ENCODE results near the gene PMP22. TPM values are rescaled to one million over a fixed set of nuclear protein-coding genes. Genes with fewer than 3 reads are reported as not detected.

The PMP22 gene
- polyA plus RNA-seq, 1 donor (not counting 4 experiments of a cell fraction or from before 2014, with no cell fraction given) = 7.9 TPM

DNA sequence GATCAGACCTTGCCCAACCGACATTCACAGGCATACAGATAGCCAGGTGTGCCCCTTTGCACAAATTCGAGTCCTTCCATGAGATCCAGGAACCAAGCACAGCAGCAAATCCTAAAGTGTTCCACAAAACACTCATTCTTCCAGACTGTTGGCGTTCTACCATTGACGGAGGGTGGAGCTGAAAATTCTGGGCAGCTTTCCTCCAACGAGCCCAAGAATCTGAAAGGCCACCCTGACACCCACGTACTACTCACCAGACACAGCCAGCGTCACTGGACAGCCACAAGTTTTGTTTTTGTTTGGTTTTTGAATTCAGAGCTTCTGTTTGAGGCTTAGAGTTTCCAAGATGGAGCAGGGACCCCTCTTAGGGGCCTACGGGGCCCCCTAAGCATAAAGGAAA, 83.8 kb downstream of the PMP22 start:
- no peak overlapping the region for H2AFZ ChIP-seq (ENCODE audit: control insufficient read depth, low read length)
- H3K79me2 ChIP-seq (ENCODE audit: control insufficient read depth, insufficient read depth, low read length) = no peaks in the 10 kb centered on the region
- H3K9ac ChIP-seq (ENCODE audit: control insufficient read depth, extremely low read depth, insufficient read depth, low read length) = no peak overlapping the region
- H3K4me1 ChIP-seq (ENCODE audit: control insufficient read depth, extremely low read depth, insufficient read depth, low read length) = no peaks in the 10 kb centered on the region
- H3K4me2 ChIP-seq (ENCODE audit: control insufficient read depth, extremely low read depth, insufficient read depth, low read depth, low read length) = no peak overlapping the region
- H4K20me1 ChIP-seq (ENCODE audit: control insufficient read depth, extremely low read depth, insufficient read depth, low read length) = no peaks in the 10 kb centered on the region
- H3K9me1 ChIP-seq (ENCODE audit: control insufficient read depth, extremely low read depth, insufficient read depth, low read length) = no peaks in the 10 kb centered on the region
- H3K4me3 ChIP-seq (ENCODE audit: control insufficient read depth in 2 of 3, extremely low read depth in 1 of 3, insufficient read depth in 2 of 3, low read depth in 1 of 3, low read length in 3 of 3) = no peak overlapping the region
- TF ChIP-seq EZH2 (IDR thresholded peaks at IDR 0.05; ENCODE audit: low read length) (no peak), CTCF (optimal IDR thresholded peaks at IDR 0.05 in 1 of 3, IDR thresholded peaks at IDR 0.05 in 1 of 3, conservative IDR thresholded peaks at IDR 0.05 in 1 of 3; ENCODE audit: extremely low read depth in 1 of 3, insufficient read depth in 2 of 3, low read length in 3 of 3) (no peak)
- no peaks in the 10 kb centered on the region for H3K9me3 ChIP-seq (ENCODE audit: control insufficient read depth, low read depth, low read length)
- dilution Hi-C loops (cut with MboI; ENCODE audit: extremely low pct_ligation_motif_present, low sequenced_read_pairs) = no loop called here
- no peak overlapping the region for H3K27ac ChIP-seq (ENCODE audit: control insufficient read depth, insufficient read depth, low read length)
- no peak for FAIRE-seq
- no peaks in the 10 kb centered on the region for H3K27me3 ChIP-seq (ENCODE audit: control insufficient read depth, extremely low read depth, insufficient read depth, low read length)
- H3K36me3 ChIP-seq (ENCODE audit: control insufficient read depth in 2 of 2, extremely low read depth in 1 of 2, insufficient read depth in 2 of 2, low read length in 2 of 2) = no peaks in the 10 kb centered on the region
- DNase-seq (ENCODE audit: low read depth, low spot score) = no peak

DNA sequence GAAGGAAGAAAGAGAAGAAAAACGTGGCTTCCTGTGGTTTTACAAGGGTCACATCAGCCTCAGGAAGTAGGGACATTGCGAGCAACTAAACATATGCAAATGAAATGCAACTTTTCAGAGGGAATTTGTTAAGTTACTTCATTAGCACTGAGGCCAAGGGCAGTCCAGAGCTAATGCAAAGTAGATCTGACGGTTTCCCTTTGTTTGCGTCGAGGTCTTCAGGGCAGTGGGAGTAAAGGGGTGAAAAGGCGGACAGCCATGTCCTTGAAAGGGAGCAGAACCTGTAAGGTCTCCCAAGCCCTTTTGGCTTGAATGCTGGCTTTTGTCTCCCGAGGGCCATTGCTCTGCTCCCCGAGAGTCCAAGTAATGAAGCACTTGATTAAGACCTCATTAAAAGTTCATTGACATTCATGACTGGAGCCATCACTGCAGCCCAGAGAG, 85.0 kb downstream of the PMP22 start:
- Histone ChIP-seq H3K79me2 (ENCODE audit: control insufficient read depth, insufficient read depth, low read length) (no peaks in the 10 kb centered on the region), H3K4me2 (ENCODE audit: control insufficient read depth, extremely low read depth, insufficient read depth, low read depth, low read length) (no peak overlapping the region), H4K20me1 (ENCODE audit: control insufficient read depth, extremely low read depth, insufficient read depth, low read length) (no peaks in the 10 kb centered on the region), H3K9me1 (ENCODE audit: control insufficient read depth, extremely low read depth, insufficient read depth, low read length) (no peaks in the 10 kb centered on the region), H3K27me3 (ENCODE audit: control insufficient read depth, extremely low read depth, insufficient read depth, low read length) (no peaks in the 10 kb centered on the region), H3K9me3 (ENCODE audit: control insufficient read depth, low read depth, low read length) (no peaks in the 10 kb centered on the region), H3K9ac (ENCODE audit: control insufficient read depth, extremely low read depth, insufficient read depth, low read length) (no peak overlapping the region), H3K27ac (ENCODE audit: control insufficient read depth, insufficient read depth, low read length) (no peak overlapping the region), H3K36me3 (ENCODE audit: control insufficient read depth in 2 of 2, extremely low read depth in 1 of 2, insufficient read depth in 2 of 2, low read length in 2 of 2) (no peaks in the 10 kb centered on the region), H3K4me1 (ENCODE audit: control insufficient read depth, extremely low read depth, insufficient read depth, low read length) (no peaks in the 10 kb centered on the region), H3K4me3 (ENCODE audit: control insufficient read depth in 2 of 3, extremely low read depth in 1 of 3, insufficient read depth in 2 of 3, low read depth in 1 of 3, low read length in 3 of 3) (no peak overlapping the region), H2AFZ (ENCODE audit: control insufficient read depth, low read length) (no peak overlapping the region)
- FAIRE-seq = no peak
- no peak for DNase-seq (ENCODE audit: low read depth, low spot score)
- no peak for TF ChIP-seq CTCF (optimal IDR thresholded peaks at IDR 0.05 in 1 of 3, IDR thresholded peaks at IDR 0.05 in 1 of 3, conservative IDR thresholded peaks at IDR 0.05 in 1 of 3; ENCODE audit: extremely low read depth in 1 of 3, insufficient read depth in 2 of 3, low read length in 3 of 3)
- TF ChIP-seq EZH2 (IDR thresholded peaks at IDR 0.05; ENCODE audit: low read length) = no peak
- dilution Hi-C loops (cut with MboI; ENCODE audit: extremely low pct_ligation_motif_present, low sequenced_read_pairs) = no loop called here

Small RNA genes within 50 kb of the gene (small RNA-seq; reads per million reads assigned to genes)
- 0 reads per million in 3 experiments for gene MIR4731 (ENCODE audit: insufficient read length in 3 of 3, low read depth in 3 of 3, low replicate concordance in 1 of 3)
- 0 reads per million in 3 experiments for gene RNU6-799P (ENCODE audit: insufficient read length in 3 of 3, low read depth in 3 of 3, low replicate concordance in 1 of 3)

Other genes starting within 250 kb of the PMP22 start
- gene TEKT3, start 76.3 kb upstream of the PMP22 start, polyA plus RNA-seq = 0.12 to 0.19 TPM (median 0.16 TPM) in 3 replicates
- gene CDRT4, start 202.3 kb upstream of the PMP22 start, polyA plus RNA-seq = 0.79 to 1.2 TPM (median 0.93 TPM) in 3 replicates